Left colon (tissue), 2 donors: Measurements from ENCODE around the gene ARVCF. TPM values are rescaled to one million over a fixed set of nuclear protein-coding genes. Genes with fewer than 3 reads are reported as not detected.
A peak's percentile ranks its signal among the peaks of the same experiment; 100 is the strongest.

Source experiments
- ATAC-seq: fragments of 200-7000 bp; cut with Tn5 transposase; one replicate; pipeline ENCODE4 v1.9.1; 2020; ENCODE audit warnings: mild to moderate bottlenecking, moderate library complexity
- DNase-seq, 2 donors: peaks; one replicate each; pipeline ENCODE4 v3.0.0-alpha.2; 2020
- intact Hi-C, 2 donors: fragments of 100-400 bp; cut with DNase I in 1 of 2; cut with micrococcal nuclease in 1 of 2; formaldehyde crosslinking; loops; one replicate each; pipeline versions ENCODE4 v1.11.2 to v1.14.0; 2022; cut with DNase I, micrococcal nuclease
- total RNA-seq, 2 donors: library from RNA; stranded (reverse); fragmentation: NEBNext Ultra II Directional; extraction: Animal tissue kit (Norgen Biotek cat#: 25700); gene quantifications; one replicate each; pipeline ENCODE4 v1.2.1, GENCODE V29; 2021
- donor health status: DM: no; HTN: no; CAD: no.
- donor health status: DM: yes; HTN: yes; CAD: no.

ARVCF gene
- total RNA-seq, 2 donors from 2014 or later: 12.2 to 13.0 TPM

GRCh38 chr22:20035375-20036083 lies 18.9 kb upstream of the ARVCF start:
- intact Hi-C loops: no loop called here
- ATAC-seq (no peak), DNase-seq (peak in 1 of 2 donors; percentile 2)

GRCh38 chr22:20034143-20034542 lies 17.5 kb upstream of the ARVCF start:
- ATAC-seq: no peak
- DNase-seq: no peak
- intact Hi-C loops: no loop called here

- DNase-seq (no peak), ATAC-seq (peak; percentile 27)
- intact Hi-C loops: no loop called here
Observed at GRCh38 chr22:20033045-20033706, 16.6 kb upstream of the ARVCF start.

- ATAC-seq (peak; percentile 31), DNase-seq (no peak)
- intact Hi-C loops: no loop called here
Observed at GRCh38 chr22:20032407-20032991, 15.9 kb upstream of the ARVCF start.

GRCh38 chr22:20031732-20032406 lies 15.2 kb upstream of the ARVCF start:
- DNase-seq (peak; percentile 66 to 71), ATAC-seq (peak; percentile 88)
- intact Hi-C loops: no loop called here

- DNase-seq (peak in 1 of 2 donors; percentile 3), ATAC-seq (no peak)
- intact Hi-C loops: no loop called here
Observed at GRCh38 chr22:20029550-20030225, 13.1 kb upstream of the ARVCF start.

GRCh38 chr22:20028855-20029549 lies 12.4 kb upstream of the ARVCF start:
- ATAC-seq (no peak), DNase-seq (peak in 1 of 2 donors; percentile 8)
- intact Hi-C loops: no loop called here

- intact Hi-C loops: no loop called here
- ATAC-seq (peak; percentile 30), DNase-seq (peak; percentile 12 to 13)
Observed at GRCh38 chr22:20027966-20028854, 11.6 kb upstream of the ARVCF start.

GRCh38 chr22:20026996-20027601 lies 10.5 kb upstream of the ARVCF start:
- intact Hi-C loops: no loop called here
- DNase-seq (peak in 1 of 2 donors; percentile 14), ATAC-seq (no peak)

- intact Hi-C loops: no loop called here
- ATAC-seq (no peak), DNase-seq (peak in 1 of 2 donors; percentile 10)
Observed at GRCh38 chr22:20026204-20026908, 9.7 kb upstream of the ARVCF start.

GRCh38 chr22:20025401-20026203 lies 9.0 kb upstream of the ARVCF start:
- intact Hi-C loops: no loop called here
- no peak for ATAC-seq
- peak in 1 of 2 donors; percentile 12 for DNase-seq

GRCh38 chr22:20024650-20025397 lies 8.2 kb upstream of the ARVCF start:
- ATAC-seq: no peak
- intact Hi-C loops: no loop called here

GRCh38 chr22:20024225-20024624 lies 7.6 kb upstream of the ARVCF start:
- intact Hi-C loops: no loop called here
- DNase-seq: peak in 1 of 2 donors; percentile 10

More at GRCh38 chr22:20024650-20025397, 8.2 kb upstream of the ARVCF start:
- DNase-seq: peak in 1 of 2 donors; percentile 18

GRCh38 chr22:20022978-20023613 lies 6.5 kb upstream of the ARVCF start:
- ATAC-seq (no peak), DNase-seq (peak; percentile 4 to 17)
- intact Hi-C loops: no loop called here

More at GRCh38 chr22:20024225-20024624, 7.6 kb upstream of the ARVCF start:
- ATAC-seq: no peak
